ENCODE results near the gene DOK6. TPM values are rescaled to one million over a fixed set of nuclear protein-coding genes. Genes with fewer than 3 reads are reported as not detected.

DOK6 gene
- total RNA-seq, 1 experiment from 2014 or later, result not detected

- DNase-seq (ENCODE audit: low read depth), result no peak
Measured at GRCh38 chr18:69539404-69539803, 138.7 kb downstream of the DOK6 start.

GRCh38 chr18:69556228-69556627 is 155.5 kb downstream of the DOK6 start:
- no peak for DNase-seq (ENCODE audit: low read depth)

GRCh38 chr18:69557282-69557681 is 156.6 kb downstream of the DOK6 start:
- no peak for DNase-seq (ENCODE audit: low read depth)

GRCh38 chr18:69558052-69558451 is 157.4 kb downstream of the DOK6 start:
- no peak for DNase-seq (ENCODE audit: low read depth)

- DNase-seq (ENCODE audit: low read depth), result no peak
Measured at GRCh38 chr18:69559604-69560003, 158.9 kb downstream of the DOK6 start.

GRCh38 chr18:69564602-69565001 is 163.9 kb downstream of the DOK6 start:
- DNase-seq (ENCODE audit: low read depth), result no peak

- no peak for DNase-seq (ENCODE audit: low read depth)
Measured at GRCh38 chr18:69567813-69568488, 167.3 kb downstream of the DOK6 start.

- no peak for DNase-seq (ENCODE audit: low read depth)
Measured at GRCh38 chr18:69569133-69569532, 168.4 kb downstream of the DOK6 start.

- no peak for DNase-seq (ENCODE audit: low read depth)
Measured at GRCh38 chr18:69574401-69574800, 173.7 kb downstream of the DOK6 start.

- peak; percentile 12 for DNase-seq (ENCODE audit: low read depth)
Measured at GRCh38 chr18:69580107-69580506, 179.4 kb downstream of the DOK6 start.

GRCh38 chr18:69584429-69584828 is 183.7 kb downstream of the DOK6 start:
- no peak for DNase-seq (ENCODE audit: low read depth)

GRCh38 chr18:69585696-69586095 is 185.0 kb downstream of the DOK6 start:
- no peak for DNase-seq (ENCODE audit: low read depth)

GRCh38 chr18:69586537-69586936 is 185.8 kb downstream of the DOK6 start:
- DNase-seq (ENCODE audit: low read depth), result no peak

GRCh38 chr18:69588301-69588700 is 187.6 kb downstream of the DOK6 start:
- no peak for DNase-seq (ENCODE audit: low read depth)

GRCh38 chr18:69590150-69590549 is 189.5 kb downstream of the DOK6 start:
- DNase-seq (ENCODE audit: low read depth), result no peak

- DNase-seq (ENCODE audit: low read depth), result no peak
Measured at GRCh38 chr18:69596345-69596744, 195.7 kb downstream of the DOK6 start.

GRCh38 chr18:69597561-69597960 is 196.9 kb downstream of the DOK6 start:
- DNase-seq (ENCODE audit: low read depth), result no peak

- no peak for DNase-seq (ENCODE audit: low read depth)
Measured at GRCh38 chr18:69599377-69599776, 198.7 kb downstream of the DOK6 start.

- DNase-seq (ENCODE audit: low read depth), result no peak
Measured at GRCh38 chr18:69612242-69612641, 211.6 kb downstream of the DOK6 start.

- DNase-seq (ENCODE audit: low read depth), result no peak
Measured at GRCh38 chr18:69616114-69616513, 215.4 kb downstream of the DOK6 start.

- no peak for DNase-seq (ENCODE audit: low read depth)
Measured at GRCh38 chr18:69617408-69617807, 216.7 kb downstream of the DOK6 start.

GRCh38 chr18:69617888-69618287 is 217.2 kb downstream of the DOK6 start:
- no peak for DNase-seq (ENCODE audit: low read depth)

GRCh38 chr18:69622184-69622583 is 221.5 kb downstream of the DOK6 start:
- DNase-seq (ENCODE audit: low read depth), result no peak

- no peak for DNase-seq (ENCODE audit: low read depth)
Measured at GRCh38 chr18:69622961-69623360, 222.3 kb downstream of the DOK6 start.
